ENCODE measurements around the gene ZC3H12D.
"Not testable (repeated sequence)": the region's sequence is repeated elsewhere in the genome, so short reads cannot be mapped to it uniquely, and the experiment has no call there.

ZC3H12D gene

DNA sequence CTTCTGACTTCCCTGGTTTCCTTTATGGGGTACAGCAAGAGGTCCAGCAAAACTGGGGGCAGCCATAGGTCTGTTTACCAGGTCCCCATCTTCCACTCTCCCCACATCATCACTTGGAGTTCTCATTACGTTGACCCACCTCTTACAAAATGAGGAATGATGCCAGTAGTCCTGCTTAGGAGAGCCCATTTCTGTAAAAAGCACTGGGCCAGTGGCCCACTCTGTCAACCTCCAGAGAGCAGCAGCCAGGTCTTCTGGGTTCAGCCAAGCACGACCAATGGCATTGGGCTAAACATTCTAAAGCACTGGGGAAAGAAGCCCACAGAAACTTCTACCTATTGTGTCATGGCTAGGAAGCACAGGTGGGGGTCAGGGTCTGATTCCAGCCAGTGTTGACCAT is 13.9 kb downstream of the ZC3H12D start:
- Histone ChIP-seq H3K9ac (ENCODE audit: low read depth, low read length) (no peak overlapping the region), H3K4me2 (ENCODE audit: low read length) (no peak overlapping the region), H3K36me3 (ENCODE audit: insufficient read depth, low read length) (no peaks in the 10 kb centered on the region), H3K9me3 (replicated peaks; ENCODE audit: low read length) (no peaks in the 10 kb centered on the region), H3K4me1 (ENCODE audit: control insufficient read depth, insufficient read depth, low read length) (no peaks in the 10 kb centered on the region), H3K4me3 (ENCODE audit: low read length) (no peak overlapping the region), H3K27me3 (ENCODE audit: control insufficient read depth, insufficient read depth, low read length) (peaks cover 31% of the 10 kb centered on the region)

- H3K4me2 ChIP-seq (ENCODE audit: low read length): no peak overlapping the region
- H3K36me3 ChIP-seq (ENCODE audit: insufficient read depth, low read length): no peaks in the 10 kb centered on the region
- no peaks in the 10 kb centered on the region for H3K9me3 ChIP-seq (replicated peaks; ENCODE audit: low read length)
- no peak overlapping the region for H3K4me3 ChIP-seq (ENCODE audit: low read length)
- no peak overlapping the region for H3K9ac ChIP-seq (ENCODE audit: low read depth, low read length)
- peaks cover 18% of the 10 kb centered on the region for H3K27me3 ChIP-seq (ENCODE audit: control insufficient read depth, insufficient read depth, low read length)
- no peaks in the 10 kb centered on the region for H3K4me1 ChIP-seq (ENCODE audit: control insufficient read depth, insufficient read depth, low read length)
Measured at GRCh38 chr6:149468179-149468578, 16.6 kb downstream of the ZC3H12D start.

DNA sequence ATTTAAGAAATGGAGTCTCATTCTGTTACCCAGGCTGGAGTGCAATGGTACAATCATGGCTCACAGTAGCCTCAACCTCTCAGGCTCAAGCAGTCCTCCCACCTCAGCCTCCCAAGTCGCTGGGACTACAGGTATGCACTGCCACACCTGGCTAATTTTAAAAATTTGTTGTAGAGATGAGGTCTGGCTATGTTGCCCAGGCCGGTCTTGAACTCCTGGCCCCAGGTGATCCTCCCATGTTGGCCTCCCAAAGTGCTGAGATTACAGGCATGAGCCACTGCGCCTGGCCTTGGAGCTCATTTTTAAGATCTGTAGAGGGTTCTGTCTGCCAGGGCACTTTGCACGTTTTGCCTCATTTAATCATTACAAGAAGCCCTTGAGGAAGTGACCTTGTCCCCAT is 17.5 kb downstream of the ZC3H12D start:
- Histone ChIP-seq H3K36me3 (ENCODE audit: insufficient read depth, low read length) (no peaks in the 10 kb centered on the region), H3K4me3 (ENCODE audit: low read length) (no peak overlapping the region), H3K4me1 (ENCODE audit: control insufficient read depth, insufficient read depth, low read length) (no peaks in the 10 kb centered on the region), H3K27me3 (ENCODE audit: control insufficient read depth, insufficient read depth, low read length) (peaks cover 14% of the 10 kb centered on the region), H3K9ac (ENCODE audit: low read depth, low read length) (no peak overlapping the region), H3K9me3 (replicated peaks; ENCODE audit: low read length) (no peaks in the 10 kb centered on the region), H3K4me2 (ENCODE audit: low read length) (no peak overlapping the region)

GRCh38 chr6:149464411-149464810 is 20.4 kb downstream of the ZC3H12D start:
- H3K9ac ChIP-seq (ENCODE audit: low read depth, low read length): no peak overlapping the region
- H3K4me1 ChIP-seq (ENCODE audit: control insufficient read depth, insufficient read depth, low read length): no peaks in the 10 kb centered on the region
- no peaks in the 10 kb centered on the region for H3K36me3 ChIP-seq (ENCODE audit: insufficient read depth, low read length)
- H3K9me3 ChIP-seq (replicated peaks; ENCODE audit: low read length): no peaks in the 10 kb centered on the region
- no peak overlapping the region for H3K4me3 ChIP-seq (ENCODE audit: low read length)
- H3K27me3 ChIP-seq (ENCODE audit: control insufficient read depth, insufficient read depth, low read length): peaks cover 7% of the 10 kb centered on the region
- H3K4me2 ChIP-seq (ENCODE audit: low read length): no peak overlapping the region

- Histone ChIP-seq H3K9me3 (replicated peaks; ENCODE audit: low read length) (no peaks in the 10 kb centered on the region), H3K9ac (ENCODE audit: low read depth, low read length) (no peak overlapping the region), H3K4me3 (ENCODE audit: low read length) (no peak overlapping the region), H3K27me3 (ENCODE audit: control insufficient read depth, insufficient read depth, low read length) (peaks cover 6% of the 10 kb centered on the region), H3K36me3 (ENCODE audit: insufficient read depth, low read length) (no peaks in the 10 kb centered on the region), H3K4me1 (ENCODE audit: control insufficient read depth, insufficient read depth, low read length) (no peaks in the 10 kb centered on the region), H3K4me2 (ENCODE audit: low read length) (no peak overlapping the region)
Measured at GRCh38 chr6:149463781-149464180, 21.0 kb downstream of the ZC3H12D start.

- H3K4me2 ChIP-seq (ENCODE audit: low read length); H3K4me3 ChIP-seq (ENCODE audit: low read length); H3K4me1 ChIP-seq (ENCODE audit: control insufficient read depth, insufficient read depth, low read length); H3K36me3 ChIP-seq (ENCODE audit: insufficient read depth, low read length); H3K27me3 ChIP-seq (ENCODE audit: control insufficient read depth, insufficient read depth, low read length); H3K9ac ChIP-seq (ENCODE audit: low read depth, low read length); H3K9me3 ChIP-seq (replicated peaks; ENCODE audit: low read length): not testable (repeated sequence)
Measured at GRCh38 chr6:149462712-149463111, 22.1 kb downstream of the ZC3H12D start.

- no peak overlapping the region for H3K9ac ChIP-seq (ENCODE audit: low read depth, low read length)
- no peaks in the 10 kb centered on the region for H3K9me3 ChIP-seq (replicated peaks; ENCODE audit: low read length)
- H3K4me2 ChIP-seq (ENCODE audit: low read length): no peak overlapping the region
- H3K27me3 ChIP-seq (ENCODE audit: control insufficient read depth, insufficient read depth, low read length): no peaks in the 10 kb centered on the region
- H3K36me3 ChIP-seq (ENCODE audit: insufficient read depth, low read length): no peaks in the 10 kb centered on the region
- no peak overlapping the region for H3K4me3 ChIP-seq (ENCODE audit: low read length)
- peaks cover 3% of the 10 kb centered on the region for H3K4me1 ChIP-seq (ENCODE audit: control insufficient read depth, insufficient read depth, low read length)
Measured at GRCh38 chr6:149461670-149462069, 23.1 kb downstream of the ZC3H12D start.

- H3K4me2 ChIP-seq (ENCODE audit: low read length); H3K27me3 ChIP-seq (ENCODE audit: control insufficient read depth, insufficient read depth, low read length); H3K4me3 ChIP-seq (ENCODE audit: low read length); H3K4me1 ChIP-seq (ENCODE audit: control insufficient read depth, insufficient read depth, low read length); H3K9me3 ChIP-seq (replicated peaks; ENCODE audit: low read length); H3K9ac ChIP-seq (ENCODE audit: low read depth, low read length); H3K36me3 ChIP-seq (ENCODE audit: insufficient read depth, low read length): not testable (repeated sequence)
Measured at GRCh38 chr6:149460249-149460648, 24.6 kb downstream of the ZC3H12D start.

- Histone ChIP-seq H3K27me3 (ENCODE audit: control insufficient read depth, insufficient read depth, low read length) (no peaks in the 10 kb centered on the region), H3K9ac (ENCODE audit: low read depth, low read length) (no peak overlapping the region), H3K9me3 (replicated peaks; ENCODE audit: low read length) (no peaks in the 10 kb centered on the region), H3K4me1 (ENCODE audit: control insufficient read depth, insufficient read depth, low read length) (peaks cover 7% of the 10 kb centered on the region), H3K4me3 (ENCODE audit: low read length) (no peak overlapping the region), H3K4me2 (ENCODE audit: low read length) (no peak overlapping the region), H3K36me3 (ENCODE audit: insufficient read depth, low read length) (no peaks in the 10 kb centered on the region)
Measured at GRCh38 chr6:149459761-149460160, 25.1 kb downstream of the ZC3H12D start.

DNA sequence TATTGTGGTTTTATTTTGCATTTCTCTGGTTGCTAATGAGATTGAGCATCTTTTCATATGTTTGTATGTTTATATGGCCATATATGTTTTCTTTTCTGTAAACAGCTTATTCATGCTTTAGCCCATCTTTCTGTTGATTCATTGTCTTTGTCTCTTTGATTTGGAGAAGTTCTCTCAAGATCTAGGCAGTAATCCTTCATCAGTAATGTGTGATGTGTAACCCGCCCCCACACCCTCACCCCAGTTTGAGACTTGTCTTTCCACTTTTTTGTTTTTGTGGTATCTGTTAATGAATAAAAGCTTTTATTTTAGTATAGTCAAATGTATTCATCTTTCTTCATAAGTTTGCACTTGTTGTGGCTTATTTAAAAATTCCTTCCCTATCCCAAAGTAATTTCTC is 26.0 kb downstream of the ZC3H12D start:
- Histone ChIP-seq H3K27me3 (ENCODE audit: control insufficient read depth, insufficient read depth, low read length) (no peaks in the 10 kb centered on the region), H3K9me3 (replicated peaks; ENCODE audit: low read length) (no peaks in the 10 kb centered on the region), H3K36me3 (ENCODE audit: insufficient read depth, low read length) (no peaks in the 10 kb centered on the region), H3K9ac (ENCODE audit: low read depth, low read length) (no peak overlapping the region), H3K4me2 (ENCODE audit: low read length) (no peak overlapping the region), H3K4me1 (ENCODE audit: control insufficient read depth, insufficient read depth, low read length) (peaks cover 16% of the 10 kb centered on the region), H3K4me3 (ENCODE audit: low read length) (no peak overlapping the region)

DNA sequence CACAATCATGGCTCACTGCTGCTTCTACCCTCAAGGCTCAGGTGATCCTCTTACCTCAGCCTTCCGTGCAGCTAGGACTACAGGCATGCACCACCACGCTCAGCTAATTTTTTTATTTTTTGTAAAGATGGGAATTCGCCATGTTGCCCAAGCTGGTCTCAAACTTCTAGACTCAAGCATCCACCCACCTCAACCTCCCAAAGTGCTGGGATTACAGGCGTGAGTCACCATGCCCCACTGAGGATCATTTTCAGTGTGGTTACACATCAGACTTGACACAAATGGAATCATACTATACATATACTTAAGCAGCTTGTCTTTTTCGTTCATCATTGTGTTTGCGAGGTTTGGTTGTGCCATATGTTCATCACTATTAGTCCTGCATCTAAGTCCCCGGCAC is 26.6 kb downstream of the ZC3H12D start:
- H3K36me3 ChIP-seq (ENCODE audit: insufficient read depth, low read length): no peaks in the 10 kb centered on the region
- H3K9me3 ChIP-seq (replicated peaks; ENCODE audit: low read length): no peaks in the 10 kb centered on the region
- no peak overlapping the region for H3K9ac ChIP-seq (ENCODE audit: low read depth, low read length)
- no peak overlapping the region for H3K4me3 ChIP-seq (ENCODE audit: low read length)
- peaks cover 20% of the 10 kb centered on the region for H3K4me1 ChIP-seq (ENCODE audit: control insufficient read depth, insufficient read depth, low read length)
- H3K4me2 ChIP-seq (ENCODE audit: low read length): no peak overlapping the region
- H3K27me3 ChIP-seq (ENCODE audit: control insufficient read depth, insufficient read depth, low read length): no peaks in the 10 kb centered on the region

DNA sequence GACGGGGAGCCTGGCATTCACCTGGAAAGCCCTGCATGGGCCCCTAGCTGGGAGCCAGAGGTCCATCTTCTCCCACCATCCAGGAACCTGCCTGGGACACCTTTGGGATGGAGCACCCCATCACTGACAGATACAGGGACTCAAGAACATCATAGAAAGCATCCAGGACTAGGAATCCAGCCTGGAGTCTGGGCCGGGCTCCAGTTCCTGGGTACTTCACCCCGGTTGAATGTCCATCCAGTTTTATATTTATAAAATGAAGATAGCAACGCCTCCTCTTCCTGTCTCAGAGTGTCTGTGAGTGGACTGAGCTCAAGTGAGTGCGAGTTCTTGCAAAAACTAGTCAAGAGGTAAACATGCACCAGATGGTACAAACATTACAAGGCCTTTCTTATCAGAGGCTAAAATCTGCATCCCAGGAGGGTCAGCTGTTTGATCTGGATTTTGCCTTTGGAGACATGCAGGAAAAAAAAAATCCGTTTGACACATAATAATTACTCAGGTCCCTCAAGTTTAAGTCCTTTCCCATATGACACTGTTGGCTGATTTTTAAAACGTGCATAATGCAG is 27.4 kb downstream of the ZC3H12D start:
- no peak overlapping the region for H3K9ac ChIP-seq (ENCODE audit: low read depth, low read length)
- H3K27me3 ChIP-seq (ENCODE audit: control insufficient read depth, insufficient read depth, low read length): no peaks in the 10 kb centered on the region
- no peaks in the 10 kb centered on the region for H3K9me3 ChIP-seq (replicated peaks; ENCODE audit: low read length)
- no peak overlapping the region for H3K4me3 ChIP-seq (ENCODE audit: low read length)
- H3K4me2 ChIP-seq (ENCODE audit: low read length): no peak overlapping the region
- H3K4me1 ChIP-seq (ENCODE audit: control insufficient read depth, insufficient read depth, low read length): peaks cover 20% of the 10 kb centered on the region
- no peaks in the 10 kb centered on the region for H3K36me3 ChIP-seq (ENCODE audit: insufficient read depth, low read length)
